Stimulated activated CD4-positive, alpha-beta T cell treated with anti-CD3 and anti-CD28 coated beads, Interleukin-15, amount 100 ng/mL, for 24 hours (primary cell): ENCODE measurements around the gene EXOC7.

Experiments used
- DNase-seq: peaks from one replicate; pipeline ENCODE4 v3.0.0-alpha.2; 2020

Gene EXOC7

GRCh38 chr17:76119409-76120371, 16.1 kb upstream of the EXOC7 start:
- DNase-seq = no peak

- no peak for DNase-seq
Observed at GRCh38 chr17:76115138-76115754, 11.7 kb upstream of the EXOC7 start.

- no peak for DNase-seq
Observed at GRCh38 chr17:76111956-76112355, 8.4 kb upstream of the EXOC7 start.

GRCh38 chr17:76107509-76107908, 3.9 kb upstream of the EXOC7 start:
- no peak for DNase-seq

- no peak for DNase-seq
Observed at GRCh38 chr17:76106703-76107102, 3.1 kb upstream of the EXOC7 start.

GRCh38 chr17:76104896-76105231, 1.3 kb upstream of the EXOC7 start:
- no peak for DNase-seq

- DNase-seq = no peak
Observed at GRCh38 chr17:76104140-76104895, 731 bp upstream of the EXOC7 start.

GRCh38 chr17:76102944-76103273, 678 bp downstream of the EXOC7 start:
- DNase-seq = no peak

GRCh38 chr17:76097716-76098295, 5.8 kb downstream of the EXOC7 start:
- no peak for DNase-seq

GRCh38 chr17:76095943-76096342, 7.6 kb downstream of the EXOC7 start:
- DNase-seq = no peak

GRCh38 chr17:76094046-76094445, 9.5 kb downstream of the EXOC7 start:
- no peak for DNase-seq

- DNase-seq = no peak
Observed at GRCh38 chr17:76092526-76093413, 10.8 kb downstream of the EXOC7 start.

- DNase-seq = no peak
Observed at GRCh38 chr17:76091526-76092286, 11.9 kb downstream of the EXOC7 start.

- DNase-seq = no peak
Observed at GRCh38 chr17:76090517-76091129, 13.0 kb downstream of the EXOC7 start.

GRCh38 chr17:76089680-76090516, 13.7 kb downstream of the EXOC7 start:
- DNase-seq = no peak

- DNase-seq = no peak
Observed at GRCh38 chr17:76088868-76089576, 14.6 kb downstream of the EXOC7 start.

GRCh38 chr17:76088041-76088867, 15.3 kb downstream of the EXOC7 start:
- DNase-seq = no peak

- no peak for DNase-seq
Observed at GRCh38 chr17:76087531-76087930, 16.1 kb downstream of the EXOC7 start.

- DNase-seq = no peak
Observed at GRCh38 chr17:76086384-76086783, 17.2 kb downstream of the EXOC7 start.
